COLO829 (cell line): ENCODE data around the gene ZNF496.
"Not testable (repeated sequence)": the region's sequence is repeated elsewhere in the genome, so short reads cannot be mapped to it uniquely, and the experiment has no call there.

Experiments
- DNase-seq: peaks from one replicate; pipeline ENCODE4 v3.0.0; 2012; ENCODE audit warnings: low spot score

The ZNF496 gene

DNA sequence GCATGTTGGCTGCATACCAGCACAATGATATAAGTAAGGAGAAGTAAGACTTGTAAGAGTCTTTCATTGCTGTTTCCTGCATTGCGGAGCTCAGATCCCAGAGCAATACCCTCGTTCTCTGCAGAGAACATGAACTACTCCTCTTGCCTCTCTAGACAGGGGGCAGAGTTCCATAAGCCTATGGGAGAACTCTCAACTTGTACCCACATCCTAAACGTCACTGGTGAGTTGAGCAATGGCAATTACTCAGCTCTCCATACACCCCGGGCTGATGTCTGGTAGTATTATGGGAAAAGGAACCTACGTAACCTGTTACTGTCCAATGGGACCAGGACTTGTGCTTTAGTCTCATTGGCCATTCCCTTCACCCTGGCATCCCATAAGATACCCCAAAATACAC is 27.3 kb upstream of the ZNF496 start:
- DNase-seq, result no peak

DNA sequence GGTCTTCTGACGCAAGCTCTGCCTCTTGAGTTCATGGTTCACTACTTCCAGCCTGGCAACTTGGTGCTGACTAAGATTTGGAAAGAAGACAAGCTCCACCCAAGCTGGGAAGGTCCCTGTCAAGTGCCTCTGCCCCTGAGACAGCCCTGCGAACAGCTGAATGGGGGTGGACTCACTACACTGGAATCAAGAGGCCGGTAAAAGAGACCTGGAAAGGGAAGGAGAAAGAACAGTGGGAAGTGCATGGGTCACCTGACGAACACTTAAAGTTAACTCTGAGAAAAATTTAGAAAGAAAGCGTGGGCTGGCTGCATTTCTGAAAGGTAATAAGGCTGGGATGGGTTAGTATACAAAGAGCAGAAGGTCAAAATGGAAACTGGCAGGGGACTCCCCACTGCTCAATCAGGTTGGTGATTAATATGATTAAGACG is 26.1 kb upstream of the ZNF496 start:
- DNase-seq, result no peak

DNA sequence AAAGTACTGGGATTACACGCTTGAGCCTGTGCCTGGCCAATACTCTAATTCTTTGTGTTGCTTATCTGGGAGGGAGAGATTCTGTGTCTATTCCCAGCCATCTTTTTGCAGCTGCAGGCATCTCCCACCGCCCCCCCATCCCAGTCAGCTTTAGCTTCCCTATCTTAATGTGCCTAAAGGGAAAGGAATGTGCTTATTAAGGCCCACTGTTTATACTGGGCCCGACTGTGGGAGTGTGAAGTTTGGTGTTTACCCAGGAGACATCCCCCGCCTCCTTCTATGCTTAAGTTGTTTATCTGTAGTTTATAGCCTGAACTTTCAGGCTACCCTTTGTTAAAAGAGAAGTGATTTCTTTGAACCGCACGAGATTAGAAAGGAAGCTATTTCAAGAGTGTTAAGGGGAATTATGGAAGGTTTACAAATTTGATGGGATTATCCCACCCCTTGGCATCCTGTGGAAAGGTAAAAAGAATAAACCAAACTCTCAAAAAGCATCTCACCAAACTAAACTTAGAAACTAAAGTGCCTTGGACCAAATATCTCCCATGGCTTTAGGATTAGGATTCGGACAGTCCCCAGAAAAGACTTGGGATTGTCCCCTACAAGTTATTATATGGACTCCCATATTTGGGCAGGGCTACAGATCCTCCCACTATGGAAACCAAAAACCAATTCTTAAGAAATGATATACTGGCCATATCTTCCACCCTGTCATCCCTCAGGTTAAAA is 25.5 kb upstream of the ZNF496 start:
- DNase-seq, result no peak

DNA sequence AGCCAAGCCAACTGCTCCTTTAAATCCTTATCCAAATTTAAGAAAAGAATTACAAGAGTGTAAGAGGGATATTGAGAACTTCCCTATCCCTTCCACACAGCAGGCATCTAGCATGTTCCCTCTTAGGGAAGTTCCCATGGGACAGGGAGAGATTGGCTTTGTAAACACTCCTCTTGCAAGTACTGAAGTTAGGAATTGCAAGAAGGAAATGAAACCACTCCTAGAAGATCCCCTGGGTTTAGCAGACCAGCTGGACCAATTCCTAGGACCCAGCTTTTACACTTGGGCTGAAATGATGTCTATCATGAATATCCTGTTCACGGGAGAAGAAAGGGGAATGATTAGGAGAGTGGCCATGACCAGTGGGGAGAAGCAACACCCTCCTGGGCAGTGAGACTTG is 23.5 kb upstream of the ZNF496 start:
- not testable (repeated sequence) for DNase-seq

DNA sequence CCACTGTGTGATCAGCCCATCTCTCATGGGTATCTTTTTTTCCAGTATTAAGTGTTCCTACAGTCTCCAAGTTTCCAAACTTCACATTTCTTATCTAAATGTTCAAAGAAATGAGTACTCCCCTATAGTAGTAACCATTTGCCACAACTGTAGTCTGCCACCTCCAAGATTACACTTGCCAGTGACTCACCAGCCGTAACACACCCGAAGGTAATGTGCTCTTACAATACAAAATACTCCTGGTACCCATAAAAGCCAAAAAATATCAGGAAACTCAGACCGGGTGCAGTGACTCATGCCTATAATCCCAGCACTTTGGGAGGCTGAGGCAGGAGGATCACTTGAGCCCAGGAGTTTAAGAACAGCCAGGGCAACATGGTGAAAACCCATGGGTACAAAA is 20.5 kb upstream of the ZNF496 start:
- no peak for DNase-seq

DNA sequence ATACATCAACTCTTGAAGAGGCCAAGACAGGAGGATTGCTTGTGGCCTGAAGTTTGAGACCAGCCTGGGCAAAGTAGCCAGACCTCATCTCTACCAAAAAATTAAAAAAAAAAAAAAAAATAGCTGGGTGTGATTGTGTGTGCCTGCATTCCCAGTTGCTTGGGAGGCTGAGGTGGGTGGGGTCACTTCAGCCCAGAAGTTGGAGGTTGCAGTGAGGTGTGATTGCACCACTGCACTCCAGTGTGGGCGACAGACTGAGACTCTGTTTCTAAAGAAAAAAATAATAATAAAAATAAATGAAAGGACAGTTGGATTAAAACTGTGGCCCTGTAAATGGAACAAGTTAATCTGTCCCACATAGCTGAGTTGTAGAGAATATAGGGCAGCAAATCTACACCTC is 18.9 kb upstream of the ZNF496 start:
- DNase-seq, result no peak

DNA sequence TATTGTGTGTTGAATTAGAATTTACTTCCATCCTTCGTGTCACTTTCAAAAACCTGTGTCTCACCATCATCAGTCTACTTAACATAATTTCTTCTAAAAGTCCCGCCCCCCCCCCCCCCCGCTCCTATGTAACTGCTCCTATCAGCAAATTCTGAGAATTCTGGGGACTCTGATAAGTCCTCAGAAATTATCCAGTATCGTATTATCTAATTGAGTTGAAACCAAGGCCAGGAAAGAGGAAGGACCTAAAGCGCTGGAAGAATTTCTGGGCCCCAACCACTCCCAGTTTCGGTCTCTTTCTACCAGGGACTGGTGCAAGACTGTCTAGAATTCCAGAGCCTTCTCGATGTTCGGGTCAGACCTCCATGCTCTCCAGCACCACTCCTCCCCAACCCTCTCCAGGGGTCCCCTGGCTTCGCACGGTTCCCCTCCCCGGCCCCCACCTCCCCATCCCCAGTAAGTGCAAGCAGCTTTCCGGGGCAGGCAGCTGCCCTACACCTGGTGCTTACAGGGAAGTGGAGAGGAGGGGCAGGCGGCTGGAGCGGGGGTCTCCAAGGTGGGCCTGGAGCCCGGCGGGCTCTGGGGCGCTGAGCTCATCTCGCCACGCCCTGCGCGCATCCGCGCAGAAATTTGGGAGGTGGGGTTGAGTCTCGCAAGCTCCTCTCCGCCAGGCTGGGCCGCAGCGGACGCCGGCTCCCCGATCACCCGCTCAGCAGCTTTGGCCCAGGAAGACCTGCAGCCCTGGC is 16.0 kb upstream of the ZNF496 start:
- no peak for DNase-seq

DNA sequence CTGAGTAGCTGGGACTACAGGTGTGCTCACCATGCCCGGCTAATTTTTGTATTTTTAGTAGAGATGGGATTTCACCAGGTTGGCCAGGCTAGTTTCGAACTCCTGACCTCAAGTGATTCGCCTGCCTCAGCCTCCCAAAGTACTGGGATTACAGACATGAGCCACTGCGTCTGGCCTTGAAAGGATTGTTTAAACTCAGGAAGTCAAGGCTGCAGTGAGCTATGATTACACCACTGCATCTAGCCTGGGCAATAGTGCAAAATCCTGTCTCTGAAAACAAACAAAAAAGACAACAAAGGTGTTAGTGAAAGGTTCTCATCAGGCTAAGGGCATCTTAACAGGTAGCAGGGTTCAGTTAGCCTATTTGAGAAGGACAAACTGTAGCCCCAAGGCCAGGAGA is 14.2 kb upstream of the ZNF496 start:
- DNase-seq, result no peak

DNA sequence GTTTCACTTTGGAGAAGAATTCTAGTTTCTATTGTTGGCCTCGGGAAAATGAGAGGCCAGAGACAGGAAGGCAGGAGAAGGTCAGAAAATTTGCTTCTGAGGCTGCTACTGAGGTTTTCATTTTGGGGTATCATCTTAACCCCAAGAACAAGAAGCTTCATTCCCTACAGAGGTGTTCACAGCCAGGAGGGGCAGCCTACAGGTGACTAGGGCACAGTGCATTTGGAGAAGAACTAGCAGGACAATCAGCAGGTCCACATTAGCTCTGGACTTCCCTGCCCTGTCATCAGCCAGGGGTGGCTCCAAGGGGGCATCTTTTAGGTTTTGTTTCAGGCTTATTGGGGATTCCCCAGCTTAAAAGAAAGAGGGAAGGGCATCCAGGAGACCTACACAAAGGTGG is 12.1 kb upstream of the ZNF496 start:
- DNase-seq, result no peak

DNA sequence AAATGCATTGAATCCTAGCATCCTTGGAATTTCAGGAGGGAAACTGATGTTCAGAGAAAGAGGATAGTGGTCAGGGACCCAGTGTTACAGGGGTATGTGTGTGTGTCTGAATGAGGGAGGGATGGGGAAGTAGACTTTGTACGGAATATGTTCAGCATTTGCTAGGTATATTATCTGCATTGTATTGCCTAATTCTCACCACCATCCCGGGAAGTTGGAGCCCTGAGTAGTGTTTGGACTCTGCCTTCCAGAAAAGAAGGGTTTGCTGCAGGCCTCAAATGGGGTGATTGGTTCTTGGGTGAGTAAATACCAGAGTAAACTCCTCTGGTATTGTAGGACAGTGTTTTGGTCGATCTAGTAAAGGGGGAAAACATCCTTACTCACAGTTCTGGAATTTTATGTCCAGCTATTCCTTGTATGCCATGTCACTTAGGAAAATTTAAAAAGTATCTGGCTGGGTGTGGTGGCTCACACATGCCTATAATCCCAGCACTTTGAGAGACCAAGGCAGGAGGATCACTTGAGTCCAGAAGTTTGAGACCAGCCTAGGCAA is 7.1 kb upstream of the ZNF496 start:
- no peak for DNase-seq

DNA sequence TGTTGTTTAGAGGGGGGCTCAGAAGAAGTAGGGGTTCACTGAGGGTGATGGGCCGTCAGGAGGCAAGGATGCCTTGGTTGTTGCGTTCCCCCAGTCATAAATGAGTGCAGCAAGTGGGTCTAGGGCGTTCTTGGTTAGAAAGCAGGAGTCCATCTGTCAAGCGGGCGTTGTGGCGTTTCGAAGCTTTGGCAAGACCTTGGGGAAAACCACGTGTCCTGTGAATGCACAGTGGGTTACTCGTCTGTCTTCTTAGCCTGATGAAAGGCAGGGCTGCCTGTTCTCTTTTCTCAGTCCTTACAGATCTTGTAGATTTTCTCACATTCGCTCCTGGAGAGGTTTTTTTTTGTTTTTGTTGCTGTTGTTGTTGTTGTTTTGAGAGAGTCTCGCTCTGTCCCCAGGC is 6.3 kb upstream of the ZNF496 start:
- DNase-seq, result no peak

DNA sequence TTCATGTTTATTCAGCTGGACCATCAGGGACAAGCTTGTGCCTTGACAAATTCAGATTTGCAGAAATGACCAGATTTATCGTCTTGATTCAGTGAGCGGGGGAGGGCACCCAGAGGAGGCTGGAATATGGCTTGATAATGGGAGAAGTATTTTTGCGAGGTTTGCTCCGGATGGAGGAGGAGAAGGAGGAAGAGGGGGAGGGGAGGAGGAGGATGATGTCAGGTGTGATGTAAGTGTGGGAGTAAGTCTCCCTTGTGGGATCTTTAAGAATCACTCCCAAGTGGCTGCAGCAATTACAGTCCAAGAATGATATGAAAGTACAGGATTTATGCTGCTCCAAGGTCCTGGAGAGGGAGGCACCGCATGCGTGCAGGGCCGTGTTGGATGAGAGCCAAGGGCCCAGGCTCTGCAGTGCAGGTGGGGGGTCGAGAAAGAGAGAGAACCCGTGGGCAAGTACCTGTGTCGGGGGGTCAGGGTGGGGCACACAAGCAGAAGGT is 5.6 kb upstream of the ZNF496 start:
- no peak for DNase-seq

DNA sequence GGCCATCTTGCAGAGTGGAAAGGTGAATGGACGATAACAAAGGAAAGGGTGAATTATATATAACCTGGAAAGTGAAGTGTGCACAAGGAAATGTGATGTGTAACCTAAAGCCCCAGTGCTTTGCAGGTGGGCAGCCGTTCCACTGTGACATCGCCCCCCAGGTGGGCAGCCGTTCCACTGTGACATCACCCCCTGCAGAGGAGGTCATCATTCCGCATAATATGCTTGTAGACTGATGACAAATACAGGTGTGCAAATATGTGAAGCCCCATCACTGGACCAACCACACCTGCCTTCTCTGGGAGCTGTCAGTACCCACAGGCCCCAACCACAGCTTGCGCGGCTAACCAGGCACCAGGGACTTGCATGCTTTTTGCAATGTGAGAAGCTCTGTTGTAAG is 4.7 kb upstream of the ZNF496 start:
- no peak for DNase-seq

DNA sequence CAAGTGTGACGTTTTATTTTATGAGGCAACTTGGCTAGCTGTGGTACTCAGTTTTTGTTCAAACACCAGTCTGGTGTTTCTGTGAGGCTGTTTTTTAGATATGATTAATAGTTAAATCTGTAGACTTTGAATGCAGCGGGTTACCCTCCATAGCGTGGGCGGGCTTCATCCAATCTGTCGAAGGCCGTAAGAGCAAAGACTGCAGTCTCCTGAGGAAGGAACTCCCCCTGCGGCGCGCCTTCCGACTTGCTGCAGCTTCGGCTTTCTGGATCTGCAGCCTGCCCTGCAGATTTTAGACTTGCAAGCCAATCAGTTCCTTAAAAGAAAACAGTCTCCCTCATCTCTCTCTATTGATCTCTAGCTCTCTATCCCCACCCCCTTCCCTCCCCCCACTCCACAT is 4.2 kb upstream of the ZNF496 start:
- DNase-seq, result no peak

DNA sequence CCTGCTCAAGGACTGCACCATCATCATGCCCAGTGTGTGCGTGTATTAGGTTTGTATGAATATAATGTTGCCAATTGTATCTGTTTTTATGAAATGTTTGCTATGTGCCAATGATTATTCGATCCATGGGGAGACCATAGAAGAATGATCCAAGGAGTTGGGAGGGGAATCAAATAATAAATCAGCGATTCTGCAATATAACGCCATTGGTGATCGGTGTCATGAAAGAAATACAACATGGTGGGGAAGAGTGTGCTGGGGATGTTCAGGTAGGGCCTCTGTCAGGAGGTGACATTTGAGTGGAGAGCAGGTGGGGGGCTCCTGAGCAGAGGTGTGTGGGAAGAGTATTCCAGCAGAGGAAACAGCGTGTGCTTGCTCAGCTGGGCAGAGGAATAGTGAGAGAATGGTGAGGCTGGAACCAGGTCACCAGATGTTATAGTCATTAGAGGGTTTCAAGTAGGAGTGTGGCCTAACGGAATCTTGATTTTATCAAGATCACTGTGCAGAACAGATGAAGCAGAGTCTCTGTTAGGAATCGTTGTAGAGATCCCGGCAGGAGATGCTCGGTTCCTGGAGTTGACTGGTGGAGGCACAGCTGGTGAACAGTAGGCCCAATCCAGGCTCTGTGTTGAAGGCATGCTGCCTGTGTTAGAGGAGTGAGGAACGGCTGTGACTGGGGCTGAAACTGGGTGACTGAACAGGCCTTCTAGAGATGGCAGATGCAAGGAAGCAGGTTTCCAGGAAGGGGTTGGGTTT is 2.9 kb upstream of the ZNF496 start:
- no peak for DNase-seq

DNA sequence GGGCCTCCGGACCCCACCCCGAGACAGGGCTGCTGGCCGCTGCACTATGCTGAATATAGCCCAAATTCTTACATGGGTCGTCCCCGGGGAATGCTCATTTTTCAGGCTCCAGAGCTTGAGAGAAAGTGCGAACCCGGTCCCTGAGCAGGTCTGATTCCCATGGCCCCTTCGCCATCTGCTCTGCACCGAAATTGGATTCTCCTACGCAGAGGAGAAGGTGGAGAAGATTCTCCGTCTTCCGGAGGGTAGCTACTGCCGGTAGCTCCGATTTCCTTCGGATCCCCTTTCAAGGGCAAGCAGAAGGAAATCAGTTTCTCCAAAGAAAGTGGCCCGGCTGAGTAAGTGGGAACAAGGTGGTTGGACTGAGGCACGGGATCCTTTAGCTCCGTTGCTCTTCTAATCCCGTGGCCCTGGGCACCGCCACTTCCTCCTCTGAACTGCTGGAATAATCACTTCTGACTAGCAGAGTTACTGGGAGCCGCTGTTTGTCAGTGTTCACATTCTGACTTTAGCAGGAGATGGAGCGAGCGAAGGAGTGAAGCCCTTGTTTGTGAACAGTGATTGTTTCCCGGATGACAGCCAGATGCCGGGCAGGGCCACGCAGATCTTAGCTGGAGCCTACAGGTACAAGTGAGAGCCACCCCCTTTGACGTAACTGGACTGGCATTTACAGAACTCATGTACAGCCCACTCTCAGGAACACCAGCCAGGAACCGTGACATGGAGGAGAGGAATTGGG is 1.1 kb upstream of the ZNF496 start:
- peak; percentile 21 for DNase-seq

DNA sequence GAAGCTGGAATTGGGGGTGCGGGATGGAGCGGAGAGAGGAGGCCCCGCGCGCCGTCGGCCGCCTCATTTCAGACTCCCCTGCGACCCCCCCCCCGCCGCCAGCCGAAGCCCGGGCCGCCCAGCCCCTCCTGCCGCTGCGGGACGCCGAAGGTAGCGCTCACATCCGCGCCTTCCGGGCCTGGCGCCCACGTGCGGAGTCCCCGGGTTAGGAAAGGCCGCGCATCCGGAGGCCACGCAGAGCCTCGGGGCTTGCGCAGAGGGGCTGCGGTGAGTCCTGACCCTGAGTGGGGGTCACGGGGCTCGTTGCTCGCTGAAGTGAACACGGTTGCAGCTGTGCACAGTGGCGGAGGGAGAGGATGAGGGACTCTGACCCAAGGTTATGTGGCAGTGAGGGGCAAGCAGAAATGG is 552 bp upstream of the ZNF496 start:
- DNase-seq, result peak; percentile 65

DNA sequence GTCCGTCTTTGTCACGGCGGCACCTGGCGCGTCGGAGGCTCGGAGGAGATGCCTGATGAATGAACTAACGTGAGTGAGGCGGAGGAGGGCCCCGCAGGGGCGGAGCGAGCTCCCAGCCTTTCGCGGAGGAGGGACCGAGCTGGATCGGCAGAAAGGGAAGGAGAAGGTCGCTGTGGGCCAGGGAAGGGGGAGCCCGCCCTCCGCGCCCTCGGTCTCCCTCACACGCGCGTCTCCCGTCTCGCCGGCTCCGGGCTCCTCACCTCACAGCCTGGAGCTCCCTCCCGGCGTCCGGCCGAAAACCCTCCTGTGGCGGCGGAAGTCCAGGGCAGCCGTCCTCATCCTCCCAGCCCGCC is 519 bp downstream of the ZNF496 start:
- peak; percentile 89 for DNase-seq

DNA sequence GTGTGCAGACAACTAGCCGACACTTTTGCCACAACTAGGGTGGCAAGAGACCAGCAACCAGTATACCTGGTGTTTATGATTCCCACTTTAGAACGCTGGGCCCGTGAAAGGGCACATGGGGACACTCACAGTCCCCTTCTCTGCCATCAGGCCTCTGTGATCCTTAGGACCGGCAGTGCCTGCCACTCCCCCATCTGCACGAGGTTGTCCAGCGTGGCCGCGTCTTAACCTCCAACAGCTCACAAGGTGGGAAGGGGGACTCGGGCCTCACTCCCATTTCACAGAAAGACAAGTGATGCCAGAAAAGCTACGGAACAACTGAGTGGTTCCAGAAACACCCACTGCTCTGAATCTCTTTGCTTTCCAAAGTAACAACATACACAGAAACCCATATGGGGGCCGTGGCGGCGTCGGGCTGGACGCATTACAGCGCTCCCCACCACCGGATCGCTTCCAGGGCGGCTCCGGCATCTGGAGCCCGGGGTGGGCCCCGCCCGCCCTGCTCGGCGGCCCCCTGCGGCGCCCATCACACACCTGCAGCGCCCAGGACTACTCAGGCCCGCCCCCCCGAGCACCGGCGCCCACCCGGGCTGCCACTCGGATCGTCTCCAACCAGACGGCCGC is 1.0 kb downstream of the ZNF496 start:
- DNase-seq, result no peak

DNA sequence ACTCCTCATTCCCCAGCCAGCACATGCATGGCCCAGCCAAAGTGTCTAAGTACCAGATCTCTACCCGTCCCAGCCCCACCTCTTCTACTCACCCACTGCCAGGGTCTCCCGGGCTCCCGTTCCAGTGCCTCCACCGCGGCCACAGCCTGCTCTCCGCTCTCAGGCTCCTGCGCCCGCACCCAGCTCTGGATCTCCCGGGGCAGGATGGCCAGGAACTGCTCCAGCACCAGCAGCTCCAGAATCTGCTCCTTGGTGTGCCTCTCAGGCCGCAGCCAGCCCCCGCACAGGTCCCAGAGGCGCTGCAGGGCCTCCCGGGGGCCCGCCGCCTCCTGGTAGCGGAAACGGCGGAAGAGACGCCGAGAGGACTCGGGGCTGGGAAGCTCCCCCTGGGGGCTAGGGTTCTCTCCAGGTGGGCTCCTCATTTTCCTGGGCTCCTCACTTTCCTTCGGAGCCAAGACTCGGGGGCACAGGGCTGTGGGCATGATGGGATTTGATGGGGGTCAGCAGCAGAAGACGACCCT is 2.5 kb downstream of the ZNF496 start:
- no peak for DNase-seq

DNA sequence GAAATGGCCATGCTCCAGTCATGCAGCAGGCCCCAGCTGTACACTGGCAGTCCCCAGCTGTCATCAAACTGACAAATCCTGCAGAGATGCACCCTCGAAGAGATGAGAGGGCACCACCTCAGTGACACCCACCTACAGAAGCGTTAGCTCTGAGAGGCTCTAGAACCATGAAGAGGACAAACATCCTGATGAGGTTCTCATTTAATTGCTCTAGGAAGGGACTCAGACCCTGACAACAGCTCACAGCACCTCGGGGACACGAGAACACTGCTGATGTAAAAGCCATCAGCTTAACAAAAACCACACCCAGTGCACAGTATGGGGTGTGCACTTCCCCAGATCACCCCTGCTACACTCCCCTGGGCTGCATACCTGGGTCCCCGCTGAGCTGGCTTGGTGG is 3.4 kb downstream of the ZNF496 start:
- DNase-seq, result no peak
